ENCODE results near the gene DNAJC7. TPM values are rescaled to one million over a fixed set of nuclear protein-coding genes. Genes with fewer than 3 reads are reported as not detected.

The DNAJC7 gene
- polyA plus RNA-seq, 1 of the 3 experiments (the other 2 are of a cell fraction) = 38.8 TPM

GRCh38 chr17:42038221-42038973 is 21.2 kb upstream of the DNAJC7 start:
- Histone ChIP-seq H3K9me2 (no peaks in the 10 kb centered on the region), H3K4me1 (ENCODE audit: control insufficient read depth in 1 of 2, insufficient read depth in 2 of 2, low read depth in 1 of 2, low read length in 1 of 2) (no peaks in the 10 kb centered on the region), H3K27me3 (ENCODE audit: insufficient read depth) (no peaks in the 10 kb centered on the region), H3K36me3 (replicated peaks in 1 of 2; ENCODE audit: control insufficient read depth in 1 of 2, insufficient read depth in 2 of 2, low read length in 1 of 2) (no peaks in the 10 kb centered on the region), H3K9ac (no peak overlapping the region), H3K4me3 (ENCODE audit: low read depth in 2 of 2, low read length in 1 of 2) (no peak overlapping the region), H3K9me3 (no peaks in the 10 kb centered on the region), H3K79me2 (ENCODE audit: insufficient read depth) (no peaks in the 10 kb centered on the region), H3K4me2 (no peak overlapping the region), H3K27ac (ENCODE audit: low read depth in 2 of 2, low read length in 1 of 2) (no peak overlapping the region), H4K20me1 (ENCODE audit: insufficient read depth) (no peaks in the 10 kb centered on the region), H3F3A (replicated peaks; ENCODE audit: insufficient read depth) (no peaks in the 10 kb centered on the region), H2AFZ (ENCODE audit: low read depth) (no peak overlapping the region)
- 68% methylated on average over 5 of the region's 5 CpGs for WGBS (ENCODE audit: low lambda C conversion rate)
- ChIA-PET POLR2A (no interaction called here), CTCF (interaction anchor here (1.0 to 5.8 kb wide), 6 partner anchors 13 to 80 kb away, joined by 3 to 34 read pairs (median 6); partner anchors contain the start of genes DNAJC7 and NKIRAS2)
- DNase-seq = no peak
- no peak for TF ChIP-seq FOSL2 (IDR thresholded peaks at IDR 0.05; ENCODE audit: borderline replicate concordance, low read depth)
- no peak for TF ChIP-seq GATA2 (CRISPR knock-in tag; IDR thresholded peaks at IDR 0.05)
- TF ChIP-seq RXRA (IDR thresholded peaks at IDR 0.05; ENCODE audit: borderline replicate concordance, low read depth) = no peak
- TF ChIP-seq GABPA (IDR thresholded peaks at IDR 0.05; ENCODE audit: low read depth) = no peak
- no peak for TF ChIP-seq ZBTB33 (IDR thresholded peaks at IDR 0.05; ENCODE audit: borderline replicate concordance, low read depth)
- TF ChIP-seq, protein P1, sequence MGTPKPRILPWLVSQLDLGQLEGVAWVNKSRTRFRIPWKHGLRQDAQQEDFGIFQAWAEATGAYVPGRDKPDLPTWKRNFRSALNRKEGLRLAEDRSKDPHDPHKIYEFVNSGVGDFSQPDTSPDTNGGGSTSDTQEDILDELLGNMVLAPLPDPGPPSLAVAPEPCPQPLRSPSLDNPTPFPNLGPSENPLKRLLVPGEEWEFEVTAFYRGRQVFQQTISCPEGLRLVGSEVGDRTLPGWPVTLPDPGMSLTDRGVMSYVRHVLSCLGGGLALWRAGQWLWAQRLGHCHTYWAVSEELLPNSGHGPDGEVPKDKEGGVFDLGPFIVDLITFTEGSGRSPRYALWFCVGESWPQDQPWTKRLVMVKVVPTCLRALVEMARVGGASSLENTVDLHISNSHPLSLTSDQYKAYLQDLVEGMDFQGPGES (IDR thresholded peaks at IDR 0.05; ENCODE audit: low read depth, low read length) = no peak
- TF ChIP-seq, protein P2, sequence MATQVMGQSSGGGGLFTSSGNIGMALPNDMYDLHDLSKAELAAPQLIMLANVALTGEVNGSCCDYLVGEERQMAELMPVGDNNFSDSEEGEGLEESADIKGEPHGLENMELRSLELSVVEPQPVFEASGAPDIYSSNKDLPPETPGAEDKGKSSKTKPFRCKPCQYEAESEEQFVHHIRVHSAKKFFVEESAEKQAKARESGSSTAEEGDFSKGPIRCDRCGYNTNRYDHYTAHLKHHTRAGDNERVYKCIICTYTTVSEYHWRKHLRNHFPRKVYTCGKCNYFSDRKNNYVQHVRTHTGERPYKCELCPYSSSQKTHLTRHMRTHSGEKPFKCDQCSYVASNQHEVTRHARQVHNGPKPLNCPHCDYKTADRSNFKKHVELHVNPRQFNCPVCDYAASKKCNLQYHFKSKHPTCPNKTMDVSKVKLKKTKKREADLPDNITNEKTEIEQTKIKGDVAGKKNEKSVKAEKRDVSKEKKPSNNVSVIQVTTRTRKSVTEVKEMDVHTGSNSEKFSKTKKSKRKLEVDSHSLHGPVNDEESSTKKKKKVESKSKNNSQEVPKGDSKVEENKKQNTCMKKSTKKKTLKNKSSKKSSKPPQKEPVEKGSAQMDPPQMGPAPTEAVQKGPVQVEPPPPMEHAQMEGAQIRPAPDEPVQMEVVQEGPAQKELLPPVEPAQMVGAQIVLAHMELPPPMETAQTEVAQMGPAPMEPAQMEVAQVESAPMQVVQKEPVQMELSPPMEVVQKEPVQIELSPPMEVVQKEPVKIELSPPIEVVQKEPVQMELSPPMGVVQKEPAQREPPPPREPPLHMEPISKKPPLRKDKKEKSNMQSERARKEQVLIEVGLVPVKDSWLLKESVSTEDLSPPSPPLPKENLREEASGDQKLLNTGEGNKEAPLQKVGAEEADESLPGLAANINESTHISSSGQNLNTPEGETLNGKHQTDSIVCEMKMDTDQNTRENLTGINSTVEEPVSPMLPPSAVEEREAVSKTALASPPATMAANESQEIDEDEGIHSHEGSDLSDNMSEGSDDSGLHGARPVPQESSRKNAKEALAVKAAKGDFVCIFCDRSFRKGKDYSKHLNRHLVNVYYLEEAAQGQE (IDR thresholded peaks at IDR 0.05; ENCODE audit: low read depth, low read length) = no peak
- no peak for TF ChIP-seq MXI1 (IDR thresholded peaks at IDR 0.05; ENCODE audit: low read depth, low read length)
- TF ChIP-seq SIN3A (IDR thresholded peaks at IDR 0.05; ENCODE audit: borderline replicate concordance, low read depth, low read length) = no peak
- TF ChIP-seq CTCF (IDR thresholded peaks at IDR 0.05) = no peak
- TF ChIP-seq NRF1 (IDR thresholded peaks at IDR 0.05; ENCODE audit: low read depth, low read length) = no peak
- TF ChIP-seq SMC3 (IDR thresholded peaks at IDR 0.05; ENCODE audit: low read depth, low read length) = no peak
- TF ChIP-seq EP300 (IDR thresholded peaks at IDR 0.05; ENCODE audit: borderline replicate concordance in 1 of 2, low read depth in 1 of 2, low read length in 1 of 2) = no peak
- no peak for TF ChIP-seq MEF2A (IDR thresholded peaks at IDR 0.05; ENCODE audit: borderline replicate concordance, low read depth)
- TF ChIP-seq RFX5 (IDR thresholded peaks at IDR 0.05; ENCODE audit: low read length) = no peak
- no peak for TF ChIP-seq CHD2 (IDR thresholded peaks at IDR 0.05; ENCODE audit: low read length, partially characterized antibody)
- no peak for TF ChIP-seq FOXJ3 (CRISPR knock-in tag; IDR thresholded peaks at IDR 0.05)
